Loucy (cell line): ENCODE data around the gene RAMACL.

ENCODE experiments used
- H2AFZ ChIP-seq: fragments of 200-600 bp; sonication (generic); 2 replicates; pipeline ENCODE4 v1.6.0; 2016; ENCODE audit warnings: antibody characterized with exemption, mild to moderate bottlenecking, low read length, moderate library complexity
- H3F3A ChIP-seq: fragments of 200-600 bp; 2 replicates; pipeline ENCODE4 v1.6.0; 2016; ENCODE audit warnings: antibody characterized with exemption, low read depth, mild to moderate bottlenecking
- H3K27me3 ChIP-seq: fragments of 200-600 bp; sonication (generic); 2 replicates; pipeline ENCODE4 v1.6.1; 2014; ENCODE audit warnings: low read length, mild to moderate bottlenecking; ENCODE audit not compliant: insufficient read depth, poor library complexity, severe bottlenecking
- H3K36me3 ChIP-seq: fragments of 200-600 bp; sonication (generic); 2 replicates; pipeline ENCODE4 v1.6.1; 2016; ENCODE audit warnings: low read length; ENCODE audit not compliant: insufficient read depth
- H3K4me1 ChIP-seq: fragments of 200-600 bp; sonication (generic); 2 replicates; pipeline ENCODE4 v1.5.1; 2014; ENCODE audit warnings: low read length, mild to moderate bottlenecking; ENCODE audit not compliant: insufficient read depth, poor library complexity, severe bottlenecking
- H3K4me2 ChIP-seq: fragments of 200-600 bp; sonication (generic); 2 replicates; pipeline ENCODE4 v1.6.0; 2014; ENCODE audit warnings: antibody characterized with exemption, low read length, low read depth, mild to moderate bottlenecking; ENCODE audit not compliant: poor library complexity, severe bottlenecking
- H3K4me3 ChIP-seq: fragments of 200-600 bp; sonication (generic); 2 replicates; pipeline ENCODE4 v1.5.1; 2014; ENCODE audit warnings: low read length, mild to moderate bottlenecking, mixed read lengths; ENCODE audit not compliant: poor library complexity, severe bottlenecking
- H3K79me2 ChIP-seq: fragments of 200-600 bp; sonication (generic); 2 replicates; pipeline ENCODE4 v1.6.1; 2014; ENCODE audit warnings: low read length; ENCODE audit not compliant: insufficient read depth
- H3K9ac ChIP-seq: fragments of 200-600 bp; sonication (generic); 2 replicates; pipeline ENCODE4 v1.6.0; 2014; ENCODE audit warnings: mild to moderate bottlenecking, low read depth, low read length, moderate library complexity; ENCODE audit not compliant: poor library complexity, severe bottlenecking
- H3K9me2 ChIP-seq: fragments of 200-600 bp; sonication (generic); replicated peaks from 2 replicates; pipeline ENCODE4 v1.6.1; 2016; ENCODE audit warnings: low read depth, low read length, mixed read lengths
- H3K9me3 ChIP-seq: fragments of 200-600 bp; sonication (generic); 2 replicates; pipeline ENCODE4 v1.6.1; 2014; ENCODE audit warnings: mild to moderate bottlenecking, antibody characterized with exemption, low read length, low read depth; ENCODE audit not compliant: insufficient read depth
- H4K20me1 ChIP-seq: fragments of 200-600 bp; sonication (generic); 2 replicates; pipeline ENCODE4 v1.6.0; 2014; ENCODE audit warnings: antibody characterized with exemption, low read length, mild to moderate bottlenecking; ENCODE audit not compliant: insufficient read depth, poor library complexity, severe bottlenecking
- EZH2phosphoT487 ChIP-seq: fragments of 200-600 bp; IDR thresholded peaks from 2 replicates; pipeline ENCODE4 v1.6.1; 2018; ENCODE audit warnings: antibody characterized with exemption, mild to moderate bottlenecking, moderate library complexity, borderline replicate concordance
- TF ChIP-seq, protein P1 (sequence below): fragments of 200-600 bp; sonication (generic); conservative IDR thresholded peaks from 2 replicates; pipeline ENCODE4 v1.5.1; 2014; ENCODE audit warnings: mild to moderate bottlenecking, antibody characterized with exemption, low read length

RAMACL gene

GRCh38 chr6:166544296-166544605 is 42.2 kb downstream of the RAMACL start:
- H3K4me1 ChIP-seq = peaks cover 6% of the 10 kb centered on the region
- H3K4me2 ChIP-seq = no peak overlapping the region
- no peak overlapping the region for H3K4me3 ChIP-seq
- TF ChIP-seq, protein P1, sequence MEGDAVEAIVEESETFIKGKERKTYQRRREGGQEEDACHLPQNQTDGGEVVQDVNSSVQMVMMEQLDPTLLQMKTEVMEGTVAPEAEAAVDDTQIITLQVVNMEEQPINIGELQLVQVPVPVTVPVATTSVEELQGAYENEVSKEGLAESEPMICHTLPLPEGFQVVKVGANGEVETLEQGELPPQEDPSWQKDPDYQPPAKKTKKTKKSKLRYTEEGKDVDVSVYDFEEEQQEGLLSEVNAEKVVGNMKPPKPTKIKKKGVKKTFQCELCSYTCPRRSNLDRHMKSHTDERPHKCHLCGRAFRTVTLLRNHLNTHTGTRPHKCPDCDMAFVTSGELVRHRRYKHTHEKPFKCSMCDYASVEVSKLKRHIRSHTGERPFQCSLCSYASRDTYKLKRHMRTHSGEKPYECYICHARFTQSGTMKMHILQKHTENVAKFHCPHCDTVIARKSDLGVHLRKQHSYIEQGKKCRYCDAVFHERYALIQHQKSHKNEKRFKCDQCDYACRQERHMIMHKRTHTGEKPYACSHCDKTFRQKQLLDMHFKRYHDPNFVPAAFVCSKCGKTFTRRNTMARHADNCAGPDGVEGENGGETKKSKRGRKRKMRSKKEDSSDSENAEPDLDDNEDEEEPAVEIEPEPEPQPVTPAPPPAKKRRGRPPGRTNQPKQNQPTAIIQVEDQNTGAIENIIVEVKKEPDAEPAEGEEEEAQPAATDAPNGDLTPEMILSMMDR = no peak
- no peak for TF ChIP-seq EZH2phosphoT487
- no peak overlapping the region for H3K9ac ChIP-seq
- H3K27me3 ChIP-seq = no peaks in the 10 kb centered on the region
- H3K36me3 ChIP-seq = no peaks in the 10 kb centered on the region
- no peaks in the 10 kb centered on the region for H3K79me2 ChIP-seq
- H3K9me3 ChIP-seq = no peaks in the 10 kb centered on the region
- no peaks in the 10 kb centered on the region for H3K9me2 ChIP-seq
- H4K20me1 ChIP-seq = no peaks in the 10 kb centered on the region
- no peaks in the 10 kb centered on the region for H3F3A ChIP-seq
- H2AFZ ChIP-seq = no peak overlapping the region

GRCh38 chr6:166543603-166544295 is 42.7 kb downstream of the RAMACL start:
- H2AFZ ChIP-seq = no peak overlapping the region

DNA sequence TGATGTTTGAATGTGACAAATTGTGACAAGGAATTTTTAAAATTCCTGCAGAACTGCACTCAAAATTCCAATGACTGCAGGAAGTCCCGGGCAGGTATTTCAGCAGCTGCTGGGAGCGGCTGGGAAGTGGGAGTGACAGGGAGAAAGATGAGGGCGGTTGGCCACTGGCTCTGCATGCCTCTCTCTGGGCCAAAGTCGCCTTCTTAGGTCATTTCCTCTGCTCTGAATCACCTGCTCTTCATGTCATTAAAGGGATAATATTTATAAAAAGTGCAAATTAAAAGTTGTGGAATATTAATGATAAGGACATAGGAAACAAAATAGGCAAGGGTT is 43.9 kb downstream of the RAMACL start:
- Histone ChIP-seq H3K79me2 (no peaks in the 10 kb centered on the region), H3K27me3 (no peaks in the 10 kb centered on the region), H3K9me3 (no peaks in the 10 kb centered on the region), H3K4me3 (no peak overlapping the region), H3K9ac (no peak overlapping the region), H3K4me1 (peaks cover 9% of the 10 kb centered on the region), H3K9me2 (no peaks in the 10 kb centered on the region), H2AFZ (no peak overlapping the region), H3F3A (no peaks in the 10 kb centered on the region), H3K4me2 (no peak overlapping the region), H3K36me3 (no peaks in the 10 kb centered on the region), H4K20me1 (no peaks in the 10 kb centered on the region)
- TF ChIP-seq, protein P1 = no peak
- TF ChIP-seq EZH2phosphoT487 = no peak

More at GRCh38 chr6:166543603-166544295, 42.7 kb downstream of the RAMACL start:
- Histone ChIP-seq H3K27me3 (no peaks in the 10 kb centered on the region), H3K9me3 (no peaks in the 10 kb centered on the region), H3K4me1 (peaks cover 9% of the 10 kb centered on the region), H3F3A (no peaks in the 10 kb centered on the region), H3K36me3 (no peaks in the 10 kb centered on the region), H3K4me3 (no peak overlapping the region), H3K4me2 (no peak overlapping the region), H3K9ac (no peak overlapping the region), H3K79me2 (no peaks in the 10 kb centered on the region), H4K20me1 (no peaks in the 10 kb centered on the region), H3K9me2 (no peaks in the 10 kb centered on the region)
- TF ChIP-seq EZH2phosphoT487 = no peak
- TF ChIP-seq, protein P1 = no peak
